UCSD-AML1 (cell line): ENCODE results near the gene HYAL3.
"Not testable (repeated sequence)": the region's sequence is repeated elsewhere in the genome, so short reads cannot be mapped to it uniquely, and the experiment has no call there.

ENCODE experiments used
- DNase-seq: peaks from one replicate; lab custom pipeline; 2025; ENCODE audit not compliant: unreplicated experiment; lab: John Stamatoyannopoulos, UW

HYAL3 gene

GRCh38 chr3:50316657-50317242 lies 17.5 kb upstream of the HYAL3 start:
- DNase-seq: no peak

GRCh38 chr3:50314816-50315215 lies 15.6 kb upstream of the HYAL3 start:
- DNase-seq: no peak

DNA sequence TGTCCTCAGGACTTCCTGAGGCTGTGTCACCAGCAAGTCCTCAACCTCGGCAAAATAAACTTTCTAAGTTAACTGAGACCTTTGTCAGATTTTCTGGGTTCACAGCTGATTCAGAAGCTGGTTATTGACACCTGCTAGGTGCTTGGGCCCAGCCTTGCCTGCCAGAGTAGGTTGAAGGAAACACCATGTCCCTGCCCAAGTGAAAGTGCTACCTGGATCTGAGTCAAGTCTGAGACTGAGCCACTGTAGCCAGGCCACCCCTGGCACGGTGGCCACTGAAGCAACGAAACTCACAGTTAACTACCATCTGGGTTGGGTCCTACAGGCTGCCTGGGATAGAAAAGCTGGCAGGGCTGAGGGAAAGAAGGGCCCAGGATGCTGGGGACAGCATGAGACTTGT lies 15.1 kb upstream of the HYAL3 start:
- no peak for DNase-seq

- DNase-seq: not testable (repeated sequence)
Measured at GRCh38 chr3:50312041-50312440, 12.8 kb upstream of the HYAL3 start.

DNA sequence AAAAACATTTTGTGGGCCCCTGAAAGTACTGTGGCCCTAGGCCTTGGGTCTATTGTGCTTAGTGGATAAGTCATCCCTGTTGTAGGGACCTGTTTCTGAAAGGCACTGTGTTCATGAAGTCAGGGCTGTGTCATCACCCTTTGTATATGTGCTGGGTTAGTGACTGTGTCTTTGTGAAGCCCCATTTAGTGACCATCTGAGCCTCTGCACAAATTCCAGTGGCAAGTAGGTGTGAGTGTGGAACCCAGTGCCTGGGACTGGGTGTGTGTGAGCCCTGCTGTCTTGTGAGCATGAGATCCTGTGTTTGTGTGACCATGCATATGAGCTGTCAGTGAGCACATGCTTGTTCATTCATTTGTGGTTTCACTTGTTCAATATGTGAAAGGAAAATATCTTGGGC lies 5.4 kb upstream of the HYAL3 start:
- no peak for DNase-seq

DNA sequence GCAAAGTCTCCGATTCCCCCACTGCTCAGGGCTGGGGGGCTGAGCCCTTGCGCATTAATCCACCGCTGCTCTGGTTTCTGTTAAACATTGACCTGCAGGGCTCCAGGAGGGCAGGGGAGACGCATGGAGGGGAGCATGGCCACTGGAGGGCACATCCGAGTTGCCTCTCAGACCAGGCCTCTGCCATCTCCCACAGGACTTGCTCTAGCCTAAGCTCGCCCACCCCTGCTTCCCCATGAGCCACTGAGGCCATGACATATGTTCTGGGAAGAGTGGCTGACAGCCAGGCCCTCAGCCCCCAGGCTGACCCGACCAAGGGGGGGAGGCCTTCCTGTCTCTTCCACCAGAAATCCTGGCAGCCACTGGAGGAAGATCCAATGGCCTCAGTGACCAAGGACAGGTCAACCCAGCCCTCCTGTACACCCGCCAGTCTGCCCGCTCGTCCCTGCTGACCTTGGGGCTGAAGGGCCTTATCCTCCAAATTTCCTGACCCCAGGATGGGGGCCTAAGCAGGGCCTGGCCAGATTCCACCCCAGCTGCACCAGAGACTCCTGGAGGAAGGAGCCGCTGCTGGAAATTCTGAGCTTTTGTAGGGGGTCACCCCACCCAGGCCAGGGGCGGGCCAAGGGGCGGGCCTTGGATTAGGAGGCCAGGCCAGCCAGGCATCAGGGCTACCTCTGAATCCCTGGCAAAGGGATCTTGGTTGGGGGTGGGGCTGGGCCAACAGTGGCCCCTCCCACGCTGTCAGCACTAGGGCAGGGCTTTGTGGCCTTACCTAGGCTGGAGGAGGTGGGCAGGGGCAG lies 4.0 kb upstream of the HYAL3 start, which contains the start of gene HYAL1:
Gene HYAL1 (minus strand): TSS at position 562 of the 803 bp plus-strand sequence. CDS start 618 bp downstream, outside the sequence.
- DNase-seq: peak; percentile 35

- no peak for DNase-seq
Measured at GRCh38 chr3:50302095-50303012, 3.1 kb upstream of the HYAL3 start.

GRCh38 chr3:50300681-50301254 lies 1.6 kb upstream of the HYAL3 start:
- DNase-seq: no peak

GRCh38 chr3:50299929-50300680 lies 900 bp upstream of the HYAL3 start:
- peak; percentile 45 for DNase-seq

- DNase-seq: no peak
Measured at GRCh38 chr3:50299638-50299928, 378 bp upstream of the HYAL3 start.

DNA sequence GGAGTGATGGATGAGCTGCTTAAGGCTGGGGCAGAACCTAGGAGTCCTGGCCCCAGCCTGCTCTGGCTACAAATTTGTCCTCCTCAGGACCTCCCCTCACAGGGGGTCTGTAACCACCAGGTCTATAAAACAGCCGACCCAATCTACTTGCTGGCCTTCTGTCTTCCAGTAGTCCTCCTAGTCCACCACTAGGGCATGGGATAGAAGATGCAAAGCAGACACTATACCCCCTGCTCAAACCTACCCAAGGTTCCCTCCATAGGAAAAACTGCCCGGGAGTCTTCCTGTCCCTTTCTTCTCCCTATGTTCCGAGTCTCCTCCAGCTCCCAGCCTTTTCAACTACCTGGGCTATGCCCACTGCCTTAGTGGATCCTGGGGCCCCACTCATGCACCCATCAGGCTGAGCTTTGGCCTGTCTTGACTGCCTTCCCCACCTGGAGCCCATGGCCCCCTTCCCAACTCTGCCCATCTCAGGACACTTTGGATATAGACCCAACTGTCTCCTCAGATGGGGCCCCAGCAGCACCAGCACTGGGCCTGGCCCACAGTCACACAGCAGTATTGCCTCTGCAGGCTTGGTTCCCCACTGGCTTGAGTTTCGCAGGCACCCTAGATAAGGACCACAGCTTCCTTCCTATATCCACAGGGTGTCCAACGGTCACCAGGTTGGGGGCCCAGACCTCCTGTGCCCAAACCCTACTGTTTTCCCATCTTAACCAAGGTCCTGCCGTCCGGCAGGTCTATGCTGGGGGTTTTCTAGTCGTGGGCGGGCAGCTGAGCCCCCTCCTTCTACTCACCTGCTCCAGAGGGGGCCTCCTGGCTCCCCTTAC lies 1.1 kb downstream of the HYAL3 start:
- DNase-seq: peak; percentile 66

- DNase-seq: no peak
Measured at GRCh38 chr3:50297384-50297775, 1.8 kb downstream of the HYAL3 start.

DNA sequence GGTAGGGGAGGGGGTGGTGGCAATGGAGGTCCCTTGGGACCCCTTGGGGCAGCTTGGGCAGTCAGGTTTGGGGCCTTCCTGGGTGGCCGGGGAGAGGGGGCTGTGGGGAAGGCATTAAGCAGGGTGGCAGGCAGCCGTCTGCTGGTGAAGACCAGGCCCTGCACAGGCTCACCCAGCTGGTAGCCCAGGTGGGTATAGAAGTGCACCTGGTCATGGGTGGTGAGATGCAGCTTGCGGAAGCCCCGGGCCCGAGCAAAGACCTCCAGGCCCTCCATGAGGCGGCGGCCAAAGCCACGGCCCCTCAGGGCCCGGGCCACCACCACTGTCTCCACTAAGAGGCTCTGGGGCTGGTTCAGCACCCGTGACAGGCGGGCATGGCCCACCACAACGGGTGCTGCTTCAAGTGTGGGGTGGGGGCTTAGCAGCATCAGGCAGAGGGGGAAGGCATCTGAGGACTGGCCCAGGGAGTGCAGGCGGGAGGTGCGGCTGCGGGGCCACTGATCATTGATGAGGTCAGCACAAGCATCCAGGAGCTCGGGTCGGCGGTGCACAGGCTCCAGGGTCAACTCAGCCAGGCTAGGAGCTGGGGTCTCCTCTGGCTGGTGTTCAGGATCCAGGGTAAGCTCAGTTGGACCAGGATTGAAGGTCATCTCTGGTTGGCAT lies 2.4 kb downstream of the HYAL3 start:
- DNase-seq: no peak

- DNase-seq: no peak
Measured at GRCh38 chr3:50295553-50296431, 3.4 kb downstream of the HYAL3 start.

GRCh38 chr3:50294492-50295403 lies 4.5 kb downstream of the HYAL3 start:
- DNase-seq: no peak

- DNase-seq: no peak
Measured at GRCh38 chr3:50294089-50294488, 5.1 kb downstream of the HYAL3 start.

DNA sequence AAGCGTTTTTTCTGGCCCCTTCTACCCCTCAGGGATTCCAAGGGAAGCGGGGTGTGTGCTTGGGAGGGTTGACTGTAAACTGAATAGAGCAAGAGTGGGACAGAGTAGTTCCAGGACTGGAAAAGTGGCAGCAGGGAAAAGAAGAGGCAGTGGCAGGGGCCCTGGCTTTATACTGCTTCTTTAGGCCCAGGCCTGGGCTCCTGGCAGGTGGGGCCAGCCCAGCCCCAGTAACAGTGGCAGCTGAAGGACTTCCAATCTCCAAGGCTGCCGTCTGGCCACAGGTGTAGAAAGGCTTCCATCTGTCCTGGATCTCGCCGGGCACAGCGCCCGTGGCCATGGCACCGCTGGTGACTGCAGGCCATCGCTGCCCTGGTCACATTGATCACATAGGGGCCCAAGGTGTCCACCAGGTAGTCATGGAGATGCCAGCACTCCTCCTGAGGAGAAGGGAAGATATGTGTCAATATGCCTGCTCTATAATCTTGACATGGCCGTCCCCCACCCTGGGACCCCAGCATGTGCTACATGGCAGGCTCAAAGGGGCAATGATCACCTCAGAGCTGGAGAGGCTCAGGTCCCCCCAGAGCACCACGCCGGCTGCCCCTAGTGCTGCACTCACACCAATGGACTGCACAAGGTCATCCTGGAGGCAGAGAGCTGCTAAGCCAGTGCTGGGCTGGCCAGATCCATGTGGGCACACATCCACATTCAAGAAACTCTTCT lies 6.0 kb downstream of the HYAL3 start:
- no peak for DNase-seq
